Activated CD8-positive, alpha-beta T cell treated with anti-CD3 and anti-CD28 coated beads for 36 hours (primary cell): ENCODE measurements around the gene HMGN4. TPM values are rescaled to one million over a fixed set of nuclear protein-coding genes. Genes with fewer than 3 reads are reported as not detected.

Experiments used
- ATAC-seq: fragments of 200-7000 bp; cut with Tn5 transposase; one replicate; pipeline ENCODE4 v1.10.0; 2021; ENCODE audit warnings: mild to moderate bottlenecking, moderate library complexity
- CTCF ChIA-PET: fragments of 350-600 bp; sonication (Branson Sonifier 250); formaldehyde crosslinking; loops from one replicate; lab custom pipeline; 2021; ENCODE audit warnings: antibody characterized with exemption; lab: Charles Lee
- POLR2A ChIA-PET: fragments of 350-600 bp; sonication (Branson Sonifier 250); formaldehyde crosslinking; loops from one replicate; lab custom pipeline; 2021; ENCODE audit warnings: antibody characterized with exemption; lab: Charles Lee
- DNase-seq: peaks from one replicate; pipeline ENCODE4 v3.0.0-alpha.2; 2020
- H3K27ac Mint-ChIP-seq: one replicate; pipeline ENCODE4 v1.8.0; 2021; ENCODE audit warnings: mild to moderate bottlenecking, mixed read lengths
- H3K27me3 Mint-ChIP-seq: one replicate; pipeline ENCODE4 v1.8.0; 2021; ENCODE audit warnings: mixed read lengths
- H3K36me3 Mint-ChIP-seq: one replicate; pipeline ENCODE4 v1.8.0; 2021; ENCODE audit warnings: low read depth, mixed read lengths
- H3K4me1 Mint-ChIP-seq: one replicate; pipeline ENCODE4 v1.8.0; 2021; ENCODE audit warnings: low read depth, mixed read lengths
- H3K4me3 Mint-ChIP-seq: one replicate; pipeline ENCODE4 v1.8.0; 2021; ENCODE audit warnings: mild to moderate bottlenecking, moderate library complexity, mixed read lengths
- H3K9me3 Mint-ChIP-seq: one replicate; pipeline ENCODE4 v1.8.0; 2021; ENCODE audit warnings: mixed read lengths
- CTCF ChIP-seq: fragments of 200-600 bp; IDR thresholded peaks from one replicate; pipeline ENCODE4 v1.8.0; 2022; ENCODE audit warnings: antibody characterized with exemption, mild to moderate bottlenecking
- intact Hi-C: fragments of 100-400 bp; cut with micrococcal nuclease; formaldehyde crosslinking; loops from one replicate; pipeline ENCODE4 v1.10.0; 2022
- total RNA-seq, 2 experiments: library from RNA; stranded (reverse); gene quantifications; one replicate each; pipeline ENCODE4 v1.2.3, GENCODE V29; 2021

Gene HMGN4
- total RNA-seq, 2 experiments from 2014 or later = 80.2 to 83.3 TPM

DNA sequence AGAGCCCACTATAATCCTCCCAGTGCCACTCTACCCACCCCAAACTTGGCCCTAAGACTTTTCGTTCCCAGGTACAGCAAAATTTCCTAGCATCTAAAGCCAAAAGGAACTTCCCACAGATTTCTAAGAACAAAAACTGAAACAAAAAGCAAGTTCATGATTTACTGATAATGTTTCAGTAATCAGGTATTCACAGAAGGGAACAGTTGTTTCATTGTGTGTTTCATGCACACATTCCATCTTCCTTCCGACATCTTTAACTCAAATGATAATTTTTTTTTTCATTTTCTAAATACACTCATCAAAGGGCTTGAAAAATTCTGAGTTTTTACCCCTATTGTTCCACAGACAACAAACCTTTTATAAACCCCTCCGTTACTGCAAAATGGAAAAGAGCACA is 44.0 kb upstream of the HMGN4 start:
- Mint-ChIP-seq H3K9me3 (no peaks in the 10 kb centered on the region), H3K4me3 (no peak overlapping the region), H3K36me3 (no peaks in the 10 kb centered on the region), H3K4me1 (peaks cover 10% of the 10 kb centered on the region), H3K27ac (no peak overlapping the region), H3K27me3 (peaks cover 2% of the 10 kb centered on the region)
- ATAC-seq = no peak
- no peak for DNase-seq
- CTCF ChIA-PET = interaction anchor here (0.8 to 2.5 kb wide), 2 partner anchors 9 kb away, joined by 3 to 7 read pairs; no protein-coding TSS in a partner anchor
- intact Hi-C loops = no loop called here
- POLR2A ChIA-PET = no interaction called here
- TF ChIP-seq CTCF = no peak

DNA sequence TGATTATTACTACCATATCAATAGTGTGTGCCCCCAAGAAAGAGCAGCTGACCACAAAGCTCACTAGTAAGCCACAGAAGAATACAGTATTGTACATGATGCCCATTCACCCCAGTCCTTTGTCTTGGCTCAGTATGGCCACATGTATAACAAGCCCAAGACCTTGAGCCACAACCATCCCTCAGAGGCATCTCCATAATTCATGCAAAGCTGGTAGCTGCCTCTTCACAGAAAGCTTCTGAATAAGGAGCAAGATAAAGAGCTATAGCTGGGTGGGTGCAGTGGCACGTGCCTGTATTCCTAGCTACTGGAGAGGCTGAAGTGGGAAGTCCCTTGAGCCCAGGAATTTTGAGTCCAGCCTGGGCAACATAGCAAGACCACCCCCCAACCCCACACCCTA is 42.9 kb upstream of the HMGN4 start:
- intact Hi-C loops = no loop called here
- no peak overlapping the region for H3K27ac Mint-ChIP-seq
- POLR2A ChIA-PET = interaction anchor here (0.6 kb wide), 1 partner anchor 428 kb away, joined by 4 read pairs; no protein-coding TSS in a partner anchor
- DNase-seq = no peak
- peaks cover 2% of the 10 kb centered on the region for H3K27me3 Mint-ChIP-seq
- no peak for TF ChIP-seq CTCF
- H3K4me3 Mint-ChIP-seq = no peak overlapping the region
- CTCF ChIA-PET = interaction anchor here (2.5 kb wide), 1 partner anchor 10 kb away, joined by 7 read pairs; no protein-coding TSS in a partner anchor
- H3K4me1 Mint-ChIP-seq = peaks cover 10% of the 10 kb centered on the region
- no peaks in the 10 kb centered on the region for H3K9me3 Mint-ChIP-seq
- H3K36me3 Mint-ChIP-seq = no peaks in the 10 kb centered on the region
- ATAC-seq = no peak

GRCh38 chr6:26497610-26498009 is 40.6 kb upstream of the HMGN4 start:
- no peak overlapping the region for H3K4me3 Mint-ChIP-seq
- intact Hi-C loops = no loop called here
- peaks cover 13% of the 10 kb centered on the region for H3K27me3 Mint-ChIP-seq
- ATAC-seq (no peak), DNase-seq (no peak)
- no peaks in the 10 kb centered on the region for H3K9me3 Mint-ChIP-seq
- CTCF ChIA-PET = interaction anchor here (0.7 kb wide), 2 partner anchors 26 to 34 kb away, joined by 3 read pairs; no protein-coding TSS in a partner anchor
- H3K4me1 Mint-ChIP-seq = peaks cover 21% of the 10 kb centered on the region
- no peaks in the 10 kb centered on the region for H3K36me3 Mint-ChIP-seq
- no peak for TF ChIP-seq CTCF
- POLR2A ChIA-PET = no interaction called here
- H3K27ac Mint-ChIP-seq = no peak overlapping the region

DNA sequence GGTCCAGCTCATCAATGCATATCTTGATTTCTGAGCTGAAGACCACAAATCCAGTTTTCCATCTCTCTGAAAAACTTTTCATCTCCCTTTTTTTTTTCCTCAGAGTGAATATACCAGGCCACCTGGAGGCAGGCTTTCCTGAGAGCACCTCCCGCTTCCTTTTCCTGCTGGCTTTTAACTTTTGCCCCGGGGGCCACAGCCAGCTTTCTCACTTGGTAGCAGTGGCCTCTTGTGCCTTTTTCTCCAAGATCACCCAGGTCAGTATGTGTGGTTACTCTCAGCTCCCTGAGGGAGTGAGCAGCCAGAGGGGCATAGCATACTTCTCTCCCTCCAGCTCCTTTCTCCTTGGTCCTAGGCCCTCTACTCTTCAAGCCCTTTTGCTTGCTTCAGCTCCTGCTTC is 38.1 kb upstream of the HMGN4 start, which contains the start of gene BTN1A1:
Gene BTN1A1, plus strand, starts transcription at position 202 of the 400 bp plus-strand sequence. CDS start 984 bp downstream, outside the sequence.
- H3K36me3 Mint-ChIP-seq = no peaks in the 10 kb centered on the region
- no peak for DNase-seq
- ChIA-PET POLR2A (no interaction called here), CTCF (no interaction called here)
- ATAC-seq = no peak
- H3K27ac Mint-ChIP-seq = no peak within 1 kb of the TSS
- H3K4me1 Mint-ChIP-seq = peaks cover 13% of the 10 kb centered on the region
- peak within 1 kb of the TSS; percentile 70 for H3K4me3 Mint-ChIP-seq
- intact Hi-C loops = no loop called here
- no peaks in the 10 kb centered on the region for H3K9me3 Mint-ChIP-seq
- H3K27me3 Mint-ChIP-seq = peaks cover 23% of the 10 kb centered on the region
- TF ChIP-seq CTCF = no peak

DNA sequence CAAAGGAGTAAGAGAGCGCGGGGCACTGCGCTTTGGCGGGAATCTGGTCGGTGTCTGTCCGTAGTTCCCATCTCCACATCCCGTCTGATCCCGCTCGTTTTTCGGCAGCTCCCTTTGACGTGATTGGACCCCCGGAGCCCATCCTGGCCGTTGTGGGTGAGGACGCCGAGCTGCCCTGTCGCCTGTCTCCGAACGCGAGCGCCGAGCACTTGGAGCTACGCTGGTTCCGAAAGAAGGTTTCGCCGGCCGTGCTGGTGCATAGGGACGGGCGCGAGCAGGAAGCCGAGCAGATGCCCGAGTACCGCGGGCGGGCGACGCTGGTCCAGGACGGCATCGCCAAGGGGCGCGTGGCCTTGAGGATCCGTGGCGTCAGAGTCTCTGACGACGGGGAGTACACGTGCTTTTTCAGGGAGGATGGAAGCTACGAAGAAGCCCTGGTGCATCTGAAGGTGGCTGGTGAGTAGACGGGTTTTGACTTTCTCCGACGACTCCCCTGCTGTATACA is 36.6 kb upstream of the HMGN4 start:
- TF ChIP-seq CTCF = no peak
- Mint-ChIP-seq H3K27me3 (peaks cover 26% of the 10 kb centered on the region), H3K4me1 (peaks cover 13% of the 10 kb centered on the region), H3K36me3 (no peaks in the 10 kb centered on the region), H3K9me3 (no peaks in the 10 kb centered on the region), H3K4me3 (peak overlapping the region; percentile 70), H3K27ac (no peak overlapping the region)
- DNase-seq = peak; percentile 51
- ATAC-seq = peak; percentile 74
- ChIA-PET POLR2A (interaction anchor here (1.6 kb wide), 1 partner anchor 36 kb away, joined by 6 read pairs; the partner anchor contains the start of gene HMGN4), CTCF (interaction anchor here (1.2 to 1.3 kb wide), 2 partner anchors 14 to 21 kb away, joined by 3 to 4 read pairs; no protein-coding TSS in a partner anchor)
- intact Hi-C loops = no loop called here
